Ovary (tissue), 3 donors: ENCODE data around the gene AMY2A.

Experiments used
- EP300 ChIP-seq: sonication (generic); formaldehyde crosslinking; IDR thresholded peaks from one replicate; pipeline ENCODE4 v1.6.1; 2017; ENCODE audit warnings: antibody characterized with exemption
- POLR2A ChIP-seq: fragments of 450-650 bp; IDR thresholded peaks from one replicate; pipeline ENCODE4 v1.6.1; 2017; ENCODE audit warnings: antibody characterized with exemption, mild to moderate bottlenecking, moderate library complexity
- TF ChIP-seq, protein P1 (sequence below), 3 donors: fragments of 450-650 bp in 2 of 3; fragments of 200-600 bp in 1 of 3; IDR thresholded peaks; one replicate each; pipeline versions ENCODE4 v1.5.1 to v1.8.0; 2016 to 2022; ENCODE audit warnings: antibody characterized with exemption in 3 of 3, mild to moderate bottlenecking in 1 of 3
- donor health status: DM: no; HTN: no; CAD: no.

DNA sequence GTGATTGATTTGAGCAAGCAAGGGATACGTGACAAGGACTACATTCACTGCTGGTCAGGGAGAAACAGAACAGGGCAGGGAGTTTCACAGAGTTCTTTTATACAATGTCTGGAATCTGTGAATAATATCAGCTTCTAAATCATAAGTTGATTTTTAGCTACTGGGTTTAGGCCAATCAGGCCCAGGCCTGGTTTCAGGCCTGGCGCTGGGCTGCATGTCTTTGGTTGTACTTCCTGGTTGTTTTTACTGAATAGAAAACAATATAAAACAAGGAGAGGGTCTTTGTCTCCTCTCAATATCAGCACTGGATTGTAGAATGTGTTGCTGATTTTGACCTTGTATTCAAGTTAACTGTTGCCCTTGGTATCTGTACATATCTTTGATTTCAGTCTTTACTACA is 865 bp upstream of the AMY2A start:
- TF ChIP-seq, protein P1, sequence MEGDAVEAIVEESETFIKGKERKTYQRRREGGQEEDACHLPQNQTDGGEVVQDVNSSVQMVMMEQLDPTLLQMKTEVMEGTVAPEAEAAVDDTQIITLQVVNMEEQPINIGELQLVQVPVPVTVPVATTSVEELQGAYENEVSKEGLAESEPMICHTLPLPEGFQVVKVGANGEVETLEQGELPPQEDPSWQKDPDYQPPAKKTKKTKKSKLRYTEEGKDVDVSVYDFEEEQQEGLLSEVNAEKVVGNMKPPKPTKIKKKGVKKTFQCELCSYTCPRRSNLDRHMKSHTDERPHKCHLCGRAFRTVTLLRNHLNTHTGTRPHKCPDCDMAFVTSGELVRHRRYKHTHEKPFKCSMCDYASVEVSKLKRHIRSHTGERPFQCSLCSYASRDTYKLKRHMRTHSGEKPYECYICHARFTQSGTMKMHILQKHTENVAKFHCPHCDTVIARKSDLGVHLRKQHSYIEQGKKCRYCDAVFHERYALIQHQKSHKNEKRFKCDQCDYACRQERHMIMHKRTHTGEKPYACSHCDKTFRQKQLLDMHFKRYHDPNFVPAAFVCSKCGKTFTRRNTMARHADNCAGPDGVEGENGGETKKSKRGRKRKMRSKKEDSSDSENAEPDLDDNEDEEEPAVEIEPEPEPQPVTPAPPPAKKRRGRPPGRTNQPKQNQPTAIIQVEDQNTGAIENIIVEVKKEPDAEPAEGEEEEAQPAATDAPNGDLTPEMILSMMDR (IDR thresholded peaks at IDR 0.05) = no peak
- no peak for TF ChIP-seq EP300
- no peak for TF ChIP-seq POLR2A
